Astrocyte (in vitro differentiated cells and primary cell): ENCODE measurements around the gene ANKRD30A. TPM values are rescaled to one million over a fixed set of nuclear protein-coding genes. Genes with fewer than 3 reads are reported as not detected.

Source experiments
- DNase-seq: peaks from one replicate; pipeline ENCODE4 v3.0.0-alpha.2; 2010; ENCODE audit warnings: low read depth
- FAIRE-seq: peaks from 2 replicates; lab custom pipeline; 2011; peaks lifted over from hg19 to GRCh38; lab: Jason Lieb, UNC
- H2AFZ ChIP-seq: 2 replicates; pipeline ENCODE4 v1.6.0; 2012; ENCODE audit warnings: low read depth, low read length, inconsistent platforms
- H3K27ac ChIP-seq: 2 replicates; pipeline ENCODE4 v1.5.1; 2011; ENCODE audit warnings: low read depth, low read length, inconsistent platforms
- H3K27me3 ChIP-seq: 2 replicates; pipeline ENCODE4 v1.6.0; 2011; ENCODE audit warnings: low read length, inconsistent platforms; ENCODE audit not compliant: insufficient read depth
- H3K36me3 ChIP-seq: 2 replicates; pipeline ENCODE4 v1.5.1; 2011; ENCODE audit warnings: low read length, inconsistent platforms; ENCODE audit not compliant: insufficient read depth
- H3K4me1 ChIP-seq: 2 replicates; pipeline ENCODE4 v1.5.1; 2011; ENCODE audit warnings: low read length, inconsistent platforms; ENCODE audit not compliant: insufficient read depth
- H3K4me2 ChIP-seq: 2 replicates; pipeline ENCODE4 v1.6.0; 2012; ENCODE audit warnings: low read length, inconsistent platforms
- H3K4me3 ChIP-seq: 2 replicates; pipeline ENCODE4 v1.5.1; 2011; ENCODE audit warnings: low read depth, mild to moderate bottlenecking, low read length, inconsistent platforms; ENCODE audit not compliant: insufficient read depth
- H3K79me2 ChIP-seq: 2 replicates; pipeline ENCODE4 v1.6.0; 2012; ENCODE audit warnings: mild to moderate bottlenecking, low read length, inconsistent platforms; ENCODE audit not compliant: insufficient read depth
- H3K9ac ChIP-seq: 2 replicates; pipeline ENCODE4 v1.6.0; 2012; ENCODE audit warnings: mild to moderate bottlenecking, low read length, inconsistent platforms
- H3K9me3 ChIP-seq: 2 replicates; pipeline ENCODE4 v1.5.1; 2012; ENCODE audit warnings: low read depth, mild to moderate bottlenecking, low read length, inconsistent platforms; ENCODE audit not compliant: insufficient read depth
- H4K20me1 ChIP-seq: 2 replicates; pipeline ENCODE4 v1.6.0; 2012; ENCODE audit warnings: low read length, inconsistent platforms; ENCODE audit not compliant: insufficient read depth
- H3K27ac Mint-ChIP-seq: one replicate; pipeline ENCODE4 v1.8.0; 2021; ENCODE audit warnings: mild to moderate bottlenecking, mixed read lengths; ENCODE audit not compliant: unreplicated experiment
- H3K27me3 Mint-ChIP-seq: one replicate; pipeline ENCODE4 v1.8.0; 2021; ENCODE audit warnings: low read depth, mixed read lengths; ENCODE audit not compliant: unreplicated experiment
- H3K36me3 Mint-ChIP-seq: one replicate; pipeline ENCODE4 v1.8.0; 2021; ENCODE audit warnings: low read depth, mixed read lengths; ENCODE audit not compliant: unreplicated experiment
- H3K4me1 Mint-ChIP-seq: one replicate; pipeline ENCODE4 v1.8.0; 2021; ENCODE audit warnings: low read depth, mixed read lengths; ENCODE audit not compliant: unreplicated experiment
- H3K4me3 Mint-ChIP-seq: one replicate; pipeline ENCODE4 v1.8.0; 2021; ENCODE audit warnings: mild to moderate bottlenecking, moderate library complexity, mixed read lengths; ENCODE audit not compliant: unreplicated experiment
- H3K9me3 Mint-ChIP-seq: one replicate; pipeline ENCODE4 v1.8.0; 2021; ENCODE audit warnings: mild to moderate bottlenecking, mixed read lengths; ENCODE audit not compliant: unreplicated experiment
- EZH2 ChIP-seq: IDR thresholded peaks from 2 replicates; pipeline ENCODE4 v1.6.1; 2012; ENCODE audit warnings: mild to moderate bottlenecking, low read length, inconsistent platforms; ENCODE audit not compliant: insufficient read depth
- total RNA-seq: library from RNA; stranded (reverse); gene quantifications from 2 replicates; pipeline ENCODE4 v1.2.1, GENCODE V29; 2021
- TF ChIP-seq, protein P1 (sequence below): IDR thresholded peaks from 2 replicates; pipeline ENCODE4 v1.5.1; 2011; ENCODE audit warnings: low read depth, mild to moderate bottlenecking, inconsistent platforms, low read length, moderate library complexity; ENCODE audit not compliant: insufficient read depth

ANKRD30A gene
- total RNA-seq, 1 donor from 2014 or later: not detected

DNA sequence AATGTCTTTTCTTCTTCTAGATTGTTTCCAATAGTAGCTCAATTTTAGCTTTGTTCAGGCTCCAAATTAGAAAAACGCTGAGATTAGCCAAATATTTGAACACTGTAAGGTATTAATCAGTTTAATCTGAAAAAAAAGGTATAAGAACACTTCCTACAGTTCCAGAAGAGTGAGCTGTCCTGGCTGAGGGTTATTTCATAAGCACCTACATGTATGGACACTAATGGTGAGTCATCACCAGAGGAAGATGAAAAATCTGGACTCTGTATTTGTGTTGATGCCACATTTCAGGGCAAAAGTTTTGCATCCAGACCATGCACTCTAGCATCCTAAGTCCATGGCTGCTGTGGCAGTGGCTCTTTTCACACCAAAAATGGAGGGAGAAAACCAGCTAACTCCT lies 189.5 kb downstream of the ANKRD30A start:
- H3K79me2 ChIP-seq: no peaks in the 10 kb centered on the region
- Mint-ChIP-seq H3K27ac (no peak overlapping the region), H3K36me3 (no peaks in the 10 kb centered on the region), H3K9me3 (no peaks in the 10 kb centered on the region), H3K4me1 (no peaks in the 10 kb centered on the region), H3K4me3 (no peak overlapping the region), H3K27me3 (no peaks in the 10 kb centered on the region)
- no peak overlapping the region for H3K9ac ChIP-seq
- H3K4me3 ChIP-seq: no peak overlapping the region
- no peak for TF ChIP-seq EZH2
- TF ChIP-seq, protein P1, sequence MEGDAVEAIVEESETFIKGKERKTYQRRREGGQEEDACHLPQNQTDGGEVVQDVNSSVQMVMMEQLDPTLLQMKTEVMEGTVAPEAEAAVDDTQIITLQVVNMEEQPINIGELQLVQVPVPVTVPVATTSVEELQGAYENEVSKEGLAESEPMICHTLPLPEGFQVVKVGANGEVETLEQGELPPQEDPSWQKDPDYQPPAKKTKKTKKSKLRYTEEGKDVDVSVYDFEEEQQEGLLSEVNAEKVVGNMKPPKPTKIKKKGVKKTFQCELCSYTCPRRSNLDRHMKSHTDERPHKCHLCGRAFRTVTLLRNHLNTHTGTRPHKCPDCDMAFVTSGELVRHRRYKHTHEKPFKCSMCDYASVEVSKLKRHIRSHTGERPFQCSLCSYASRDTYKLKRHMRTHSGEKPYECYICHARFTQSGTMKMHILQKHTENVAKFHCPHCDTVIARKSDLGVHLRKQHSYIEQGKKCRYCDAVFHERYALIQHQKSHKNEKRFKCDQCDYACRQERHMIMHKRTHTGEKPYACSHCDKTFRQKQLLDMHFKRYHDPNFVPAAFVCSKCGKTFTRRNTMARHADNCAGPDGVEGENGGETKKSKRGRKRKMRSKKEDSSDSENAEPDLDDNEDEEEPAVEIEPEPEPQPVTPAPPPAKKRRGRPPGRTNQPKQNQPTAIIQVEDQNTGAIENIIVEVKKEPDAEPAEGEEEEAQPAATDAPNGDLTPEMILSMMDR: no peak
- H3K9me3 ChIP-seq: peaks cover 14% of the 10 kb centered on the region
- FAIRE-seq (no peak), DNase-seq (no peak)
- no peak overlapping the region for H3K27ac ChIP-seq
- H3K4me2 ChIP-seq: no peak overlapping the region
- H4K20me1 ChIP-seq: no peaks in the 10 kb centered on the region
- no peaks in the 10 kb centered on the region for H3K27me3 ChIP-seq
- H2AFZ ChIP-seq: no peak overlapping the region
- no peaks in the 10 kb centered on the region for H3K36me3 ChIP-seq
- no peaks in the 10 kb centered on the region for H3K4me1 ChIP-seq

DNA sequence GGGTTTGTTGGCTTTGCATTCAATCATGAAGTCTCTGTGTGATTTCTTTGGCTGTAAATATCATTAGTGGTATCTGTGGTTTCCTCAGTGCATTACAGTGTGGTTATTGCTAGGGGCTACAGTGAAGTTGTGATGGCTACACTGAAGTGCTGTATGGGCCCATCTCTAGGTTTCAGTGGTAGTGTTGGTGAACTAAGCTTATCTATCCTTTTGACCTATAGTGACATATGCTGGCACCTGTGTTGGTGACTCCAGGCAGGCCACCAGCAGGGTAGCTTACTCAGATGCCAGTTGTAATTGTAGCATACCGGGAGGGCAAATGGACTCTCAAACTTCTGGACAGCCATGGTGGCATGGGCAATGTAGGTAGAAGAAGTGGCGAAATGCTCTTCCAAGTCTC lies 219.0 kb downstream of the ANKRD30A start:
- no peak for DNase-seq
- H3K9ac ChIP-seq: no peak overlapping the region
- no peak overlapping the region for H2AFZ ChIP-seq
- H3K4me3 ChIP-seq: no peak overlapping the region
- no peaks in the 10 kb centered on the region for H3K36me3 ChIP-seq
- H4K20me1 ChIP-seq: no peaks in the 10 kb centered on the region
- no peak overlapping the region for H3K27ac ChIP-seq
- H3K4me2 ChIP-seq: no peak overlapping the region
- no peaks in the 10 kb centered on the region for H3K27me3 Mint-ChIP-seq
- no peak for FAIRE-seq
- H3K27me3 ChIP-seq: no peaks in the 10 kb centered on the region
- H3K4me1 ChIP-seq: no peaks in the 10 kb centered on the region
- no peak overlapping the region for H3K27ac Mint-ChIP-seq
- H3K36me3 Mint-ChIP-seq: no peaks in the 10 kb centered on the region
- H3K9me3 Mint-ChIP-seq: peaks cover 5% of the 10 kb centered on the region
- no peak overlapping the region for H3K4me3 Mint-ChIP-seq
- no peaks in the 10 kb centered on the region for H3K79me2 ChIP-seq
- peaks cover 14% of the 10 kb centered on the region for H3K9me3 ChIP-seq
- H3K4me1 Mint-ChIP-seq: no peaks in the 10 kb centered on the region
- TF ChIP-seq, protein P1: no peak
- no peak for TF ChIP-seq EZH2

DNA sequence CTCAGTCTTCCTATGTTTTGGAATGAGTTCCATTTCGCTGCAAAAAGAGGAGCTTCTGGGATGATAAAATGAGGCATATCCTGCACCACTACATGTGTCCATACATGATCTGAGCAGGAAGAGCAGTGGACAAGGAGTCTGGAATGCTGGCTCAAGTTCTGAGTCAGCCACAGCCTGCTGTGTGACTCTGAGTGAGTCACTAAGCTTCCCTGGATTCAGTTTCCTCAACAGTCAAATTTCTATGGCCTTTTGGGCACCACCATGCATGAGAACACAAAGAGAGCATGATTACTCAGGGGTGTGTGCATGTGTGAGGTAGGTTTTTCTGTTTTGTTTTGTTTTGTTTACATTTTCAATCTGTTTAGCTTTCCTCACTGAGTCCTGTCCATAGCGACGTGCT lies 254.6 kb downstream of the ANKRD30A start:
- Histone ChIP-seq H3K4me2 (no peak overlapping the region), H3K27ac (no peak overlapping the region), H3K79me2 (no peaks in the 10 kb centered on the region), H3K9me3 (peaks cover 14% of the 10 kb centered on the region), H3K4me1 (no peaks in the 10 kb centered on the region), H4K20me1 (no peaks in the 10 kb centered on the region), H2AFZ (no peak overlapping the region), H3K27me3 (no peaks in the 10 kb centered on the region), H3K9ac (no peak overlapping the region), H3K36me3 (no peaks in the 10 kb centered on the region), H3K4me3 (no peak overlapping the region)
- Mint-ChIP-seq H3K27me3 (no peaks in the 10 kb centered on the region), H3K4me1 (no peaks in the 10 kb centered on the region), H3K36me3 (no peaks in the 10 kb centered on the region), H3K9me3 (peaks cover 12% of the 10 kb centered on the region), H3K27ac (no peak overlapping the region), H3K4me3 (no peak overlapping the region)
- DNase-seq: no peak
- FAIRE-seq: no peak
- TF ChIP-seq, protein P1: no peak
- no peak for TF ChIP-seq EZH2
